HCT116 (cell line): ENCODE results near the gene SLC26A3. TPM values are rescaled to one million over a fixed set of nuclear protein-coding genes. Genes with fewer than 3 reads are reported as not detected.
A peak's percentile ranks its signal among the peaks of the same experiment; 100 is the strongest.

Experiments used
- ATAC-seq: fragments of 200-7000 bp; cut with Tn5 transposase; 2 replicates; pipeline ENCODE4 v1.9.1; 2020; ENCODE audit warnings: mild to moderate bottlenecking, moderate library complexity
- BruUV-seq: library from RNA; stranded (reverse); fragments of 400-500 nt; replicated peaks from 2 replicates; lab custom pipeline; 2021; lab: Mats Ljungman, UMichigan
- CTCF ChIA-PET: fragments of 300-600 bp; sonication (Branson Sonifier 250); formaldehyde crosslinking; loops from one replicate; lab custom pipeline; 2021; ENCODE audit warnings: antibody characterized with exemption; lab: Charles Lee
- POLR2A ChIA-PET: fragments of 300-600, 350-600 bp; sonication (Branson Sonifier 250); formaldehyde crosslinking; loops from one replicate; lab custom pipeline; 2021; ENCODE audit warnings: antibody characterized with exemption; lab: Charles Lee
- RAD21 ChIA-PET, 2 experiments: fragments of 300-600 bp; sonication (Branson Sonifier 250); formaldehyde crosslinking; loops; one replicate each; lab custom pipeline; 2023; ENCODE audit warnings: low total read pairs in 2 of 2; ENCODE audit not compliant: uncharacterized antibody in 2 of 2, unreplicated experiment in 2 of 2, low non-redundant PET in 1 of 2; lab: Charles Lee
- DNase-seq: peaks from one replicate; pipeline ENCODE4 v3.0.0-alpha.2; 2010; ENCODE audit warnings: low read depth, low spot score
- H2AFZ ChIP-seq: fragments of 200-600 bp; shearing (Covaris generic), sonication (generic); 2 replicates; pipeline ENCODE4 v1.6.1; 2017; ENCODE audit warnings: low read depth, mixed run types, mixed read lengths, antibody characterized with exemption, low read length; ENCODE audit not compliant: poor library complexity, severe bottlenecking
- H3K27ac ChIP-seq: 2 replicates; pipeline ENCODE4 v1.5.1; 2012; ENCODE audit warnings: low read depth, low read length
- H3K27me3 ChIP-seq: fragments of 200-600 bp; sonication (generic); 2 replicates; pipeline ENCODE4 v1.6.1; 2016; ENCODE audit warnings: mixed run types, low read length, mixed read lengths; ENCODE audit not compliant: insufficient read depth
- H3K36me3 ChIP-seq, 2 experiments: fragments of 200-500 bp in 1 of 2; fragments of 200-600 bp in 1 of 2; sonication (Bioruptor generic) in 1 of 2; sonication (generic) in 1 of 2; 2 replicates each; pipeline versions ENCODE4 v1.5.1 to v1.6.1; 2014 to 2016; ENCODE audit warnings: low read length in 2 of 2, inconsistent platforms in 1 of 2, mixed read lengths in 1 of 2, mixed run types in 1 of 2; ENCODE audit not compliant: insufficient read depth in 2 of 2, control insufficient read depth in 1 of 2
- H3K4me1 ChIP-seq, 2 experiments: fragments of 200-600 bp in 1 of 2; sonication (generic) in 1 of 2; 2 replicates each; pipeline versions ENCODE4 v1.5.1 to v1.6.1; 2012 to 2017; ENCODE audit warnings: low read length in 2 of 2, inconsistent platforms in 1 of 2, mild to moderate bottlenecking in 1 of 2, mixed read lengths in 1 of 2, mixed run types in 1 of 2, moderate library complexity in 1 of 2; ENCODE audit not compliant: insufficient read depth in 2 of 2, control insufficient read depth in 1 of 2
- H3K4me2 ChIP-seq: fragments of 200-600 bp; sonication (generic); 2 replicates; pipeline ENCODE4 v1.6.1; 2017; ENCODE audit warnings: mixed run types, low read length, mixed read lengths
- H3K4me3 ChIP-seq, 2 experiments: fragments of 200-600 bp in 1 of 2; sonication (generic) in 1 of 2; replicated peaks in 1 of 2; 2 replicates each; pipeline ENCODE4 v1.5.1; 2011 to 2016; ENCODE audit warnings: low read length in 2 of 2, control low read depth in 1 of 2, low read depth in 1 of 2, mild to moderate bottlenecking in 1 of 2, mixed read lengths in 1 of 2, mixed run types in 1 of 2
- H3K79me2 ChIP-seq: fragments of 200-600 bp; sonication (generic); 2 replicates; pipeline ENCODE4 v1.6.1; 2017; ENCODE audit warnings: mild to moderate bottlenecking, mixed run types, low read length, moderate library complexity, mixed read lengths; ENCODE audit not compliant: insufficient read depth
- H3K9ac ChIP-seq: fragments of 200-600 bp; sonication (generic); 2 replicates; pipeline ENCODE4 v1.6.1; 2016; ENCODE audit warnings: low read length, mixed read lengths
- H3K9me2 ChIP-seq: fragments of 200-600 bp; sonication (generic), shearing (Covaris generic); 2 replicates; pipeline ENCODE4 v1.6.1; 2017; ENCODE audit warnings: mixed run types, mild to moderate bottlenecking, moderate library complexity; ENCODE audit not compliant: insufficient read depth
- H3K9me3 ChIP-seq, 2 experiments: fragments of 200-500 bp in 1 of 2; fragments of 200-600 bp in 1 of 2; sonication (Bioruptor generic) in 1 of 2; sonication (generic) in 1 of 2; 2 replicates each; pipeline ENCODE4 v1.6.1; 2014 to 2017; ENCODE audit warnings: low read length in 2 of 2, mixed read lengths in 2 of 2, inconsistent platforms in 1 of 2, low read depth in 1 of 2, mild to moderate bottlenecking in 1 of 2, mixed run types in 1 of 2, moderate library complexity in 1 of 2; ENCODE audit not compliant: control insufficient read depth in 1 of 2, insufficient read depth in 1 of 2
- H4K20me1 ChIP-seq: fragments of 200-600 bp; sonication (generic), shearing (Covaris generic); 2 replicates; pipeline ENCODE4 v1.6.1; 2017; ENCODE audit warnings: mixed run types, mild to moderate bottlenecking, moderate library complexity; ENCODE audit not compliant: insufficient read depth
- ATF3 ChIP-seq: IDR thresholded peaks from 2 replicates; pipeline ENCODE4 v1.6.1; 2012
- CEBPB ChIP-seq: IDR thresholded peaks from 2 replicates; pipeline ENCODE4 v1.6.1; 2012; ENCODE audit warnings: low read depth
- EGR1 ChIP-seq: IDR thresholded peaks from 2 replicates; pipeline ENCODE4 v1.6.1; 2012; ENCODE audit warnings: low read depth
- ELF1 ChIP-seq: IDR thresholded peaks from 2 replicates; pipeline ENCODE4 v1.6.1; 2012; ENCODE audit warnings: low read depth, borderline replicate concordance
- ZNF274 ChIP-seq: fragments of 200-500 bp; sonication (Bioruptor generic); IDR thresholded peaks from 2 replicates; pipeline ENCODE4 v1.6.1; 2014; ENCODE audit warnings: mild to moderate bottlenecking, low read depth, low read length, inconsistent platforms
- intact Hi-C: fragments of 100-400 bp; cut with micrococcal nuclease; formaldehyde crosslinking; loops from 2 replicates; pipeline ENCODE4 v1.10.0; 2022
- total RNA-seq: library from RNA; stranded (reverse); gene quantifications from one replicate; pipeline ENCODE4 v1.2.1, GENCODE V29; 2021; ENCODE audit not compliant: unreplicated experiment

SLC26A3 gene
- total RNA-seq, 1 experiment from 2014 or later, result 0.54 TPM

DNA sequence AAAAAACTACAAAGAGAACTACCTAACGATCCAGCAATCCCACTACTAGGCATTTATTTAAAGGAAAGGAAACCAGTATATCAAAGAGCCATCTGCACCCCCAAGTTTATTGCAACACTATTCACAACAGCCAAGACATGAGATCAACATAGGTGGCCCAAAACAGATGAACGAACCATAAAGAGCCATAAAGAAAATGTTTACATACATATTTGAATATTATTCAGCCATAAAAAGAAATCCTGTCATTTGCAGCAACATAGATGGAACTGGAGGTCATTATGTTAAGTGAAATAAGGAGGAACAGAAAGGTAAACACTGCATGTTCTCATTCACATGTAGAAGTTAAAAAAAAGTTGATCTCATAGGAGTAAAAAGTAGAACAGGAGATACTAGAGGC, 15.6 kb upstream of the SLC26A3 start:
- intact Hi-C loops, result no loop called here

GRCh38 chr7:107816011-107816566, 13.1 kb upstream of the SLC26A3 start:
- intact Hi-C loops, result no loop called here
- Histone ChIP-seq H4K20me1 (no peaks in the 10 kb centered on the region), H3K36me3 (no peaks in the 10 kb centered on the region), H3K79me2 (no peaks in the 10 kb centered on the region), H3K4me3 (no peak overlapping the region), H3K9me3 (no peaks in the 10 kb centered on the region), H3K9ac (no peak overlapping the region), H3K4me2 (no peak overlapping the region), H2AFZ (peak overlapping the region; percentile 57), H3K4me1 (no peaks in the 10 kb centered on the region), H3K9me2 (no peaks in the 10 kb centered on the region), H3K27ac (no peak overlapping the region), H3K27me3 (no peaks in the 10 kb centered on the region)
- RAD21 ChIA-PET, result no interaction called here
- no TSS peak for BruUV-seq
- DNase-seq (no peak), ATAC-seq (no peak)
- CTCF ChIA-PET, result no interaction called here
- POLR2A ChIA-PET, result no interaction called here
- no peak for TF ChIP-seq ELF1
- no peak for TF ChIP-seq ZNF274
- TF ChIP-seq CEBPB, result no peak
- TF ChIP-seq EGR1, result no peak

More for the DNA sequence above, 15.6 kb upstream of the SLC26A3 start:
- no peak for ATAC-seq
- Histone ChIP-seq H3K27ac (no peak overlapping the region), H4K20me1 (no peaks in the 10 kb centered on the region), H3K27me3 (no peaks in the 10 kb centered on the region), H2AFZ (no peak overlapping the region), H3K4me1 (no peaks in the 10 kb centered on the region)
- CTCF ChIA-PET, result no interaction called here
- no TSS peak for BruUV-seq
- TF ChIP-seq ATF3, result no peak
- TF ChIP-seq, all 23 proteins: peak for 0
- no peaks in the 10 kb centered on the region for H3K79me2 ChIP-seq
- ChIA-PET RAD21 (no interaction called here), POLR2A (no interaction called here)
- no peak overlapping the region for H3K4me3 ChIP-seq
- no peak for DNase-seq
- no peak overlapping the region for H3K9ac ChIP-seq
- H3K4me2 ChIP-seq, result no peak overlapping the region
- H3K9me2 ChIP-seq, result no peaks in the 10 kb centered on the region
- H3K36me3 ChIP-seq, result no peaks in the 10 kb centered on the region
- H3K9me3 ChIP-seq, result no peaks in the 10 kb centered on the region
